ENCODE measurements around the gene TMEM17. TPM values are rescaled to one million over a fixed set of nuclear protein-coding genes. Genes with fewer than 3 reads are reported as not detected.

TMEM17 gene
- total and polyA plus RNA-seq, 2 of the 13 experiments (the other 11 are each of a cell fraction or from before 2014, with no cell fraction given), result 0.22 to 0.50 TPM

- in situ Hi-C loops (cut with HindIII; ENCODE audit: extremely low pct_ligation_motif_present, low pct_unique_long_range_greater_than_20kb), result no loop called here
- CTCF ChIA-PET (ENCODE audit: low intra/inter-chr PET ratio, low total read pairs), result no interaction called here
These were observed 31.8 kb downstream of the TMEM17 start for GRCh38 chr2:62474176-62474575.

More at GRCh38 chr2:62474176-62474575, 31.8 kb downstream of the TMEM17 start:
- H3K36me3 ChIP-seq (replicated peaks in 1 of 2; ENCODE audit: control insufficient read depth in 1 of 2, insufficient read depth in 2 of 2, low read length in 2 of 2), result no peaks in the 10 kb centered on the region
- H3K79me2 ChIP-seq (ENCODE audit: insufficient read depth, low read length), result no peaks in the 10 kb centered on the region
- no peaks in the 10 kb centered on the region for H3K9me3 ChIP-seq (ENCODE audit: low read length)
- ATAC-seq (no peak), FAIRE-seq (no peak), DNase-seq (ENCODE audit: low spot score) (no peak)
- no TSS peak for BruUV-seq (replicated peaks)
- intact Hi-C loops (cut with micrococcal nuclease; ENCODE audit: unreplicated experiment), result no loop called here
- H3K4me1 ChIP-seq (ENCODE audit: insufficient read depth, low read length), result peaks cover 64% of the 10 kb centered on the region
- no peak overlapping the region for H3K9ac ChIP-seq (ENCODE audit: insufficient read depth, low read depth, low read length)
- no peak overlapping the region for H3K27ac ChIP-seq (ENCODE audit: extremely low read length, insufficient read depth, low read length)
- POLR2A ChIA-PET, result interaction anchor here (0.8 to 4.2 kb wide), 2 partner anchors 52 to 95 kb away, joined by 4 to 16 read pairs; no protein-coding TSS in a partner anchor
- no peak overlapping the region for H2AFZ ChIP-seq (ENCODE audit: low read length)
- no peaks in the 10 kb centered on the region for H3K27me3 ChIP-seq (ENCODE audit: control insufficient read depth in 1 of 2, insufficient read depth in 2 of 2, low read length in 2 of 2)
- no peak overlapping the region for H3K4me3 ChIP-seq (replicated peaks in 1 of 3; ENCODE audit: insufficient read depth in 1 of 3, low read depth in 2 of 3, low read length in 3 of 3)
- H4K20me1 ChIP-seq (ENCODE audit: insufficient read depth, low read length), result no peaks in the 10 kb centered on the region
- no peak for TF ChIP-seq ZMAT3 (CRISPR knock-in tag; conservative IDR thresholded peaks at IDR 0.05)
- TF ChIP-seq ZNF251 (CRISPR knock-in tag; IDR thresholded peaks at IDR 0.05), result no peak
- TF ChIP-seq KDM5A (IDR thresholded peaks at IDR 0.05; ENCODE audit: borderline replicate concordance, low read length), result no peak
- TF ChIP-seq, protein P1, sequence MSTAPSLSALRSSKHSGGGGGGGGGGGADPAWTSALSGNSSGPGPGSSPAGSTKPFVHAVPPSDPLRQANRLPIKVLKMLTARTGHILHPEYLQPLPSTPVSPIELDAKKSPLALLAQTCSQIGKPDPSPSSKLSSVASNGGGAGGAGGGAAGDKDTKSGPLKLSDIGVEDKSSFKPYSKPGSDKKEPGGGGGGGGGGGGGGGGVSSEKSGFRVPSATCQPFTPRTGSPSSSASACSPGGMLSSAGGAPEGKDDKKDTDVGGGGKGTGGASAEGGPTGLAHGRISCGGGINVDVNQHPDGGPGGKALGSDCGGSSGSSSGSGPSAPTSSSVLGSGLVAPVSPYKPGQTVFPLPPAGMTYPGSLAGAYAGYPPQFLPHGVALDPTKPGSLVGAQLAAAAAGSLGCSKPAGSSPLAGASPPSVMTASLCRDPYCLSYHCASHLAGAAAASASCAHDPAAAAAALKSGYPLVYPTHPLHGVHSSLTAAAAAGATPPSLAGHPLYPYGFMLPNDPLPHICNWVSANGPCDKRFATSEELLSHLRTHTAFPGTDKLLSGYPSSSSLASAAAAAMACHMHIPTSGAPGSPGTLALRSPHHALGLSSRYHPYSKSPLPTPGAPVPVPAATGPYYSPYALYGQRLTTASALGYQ (CRISPR knock-in tag; IDR thresholded peaks at IDR 0.05), result no peak
- TF ChIP-seq THAP8 (CRISPR knock-in tag; IDR thresholded peaks at IDR 0.05; ENCODE audit: borderline replicate concordance), result no peak
- no peak for TF ChIP-seq SCMH1 (CRISPR knock-in tag; IDR thresholded peaks at IDR 0.05; ENCODE audit: borderline replicate concordance)
- no peak for TF ChIP-seq FOXJ3 (CRISPR knock-in tag; IDR thresholded peaks at IDR 0.05; ENCODE audit: borderline replicate concordance)
- TF ChIP-seq ZNF569 (CRISPR knock-in tag; IDR thresholded peaks at IDR 0.05; ENCODE audit: borderline replicate concordance), result no peak
- TF ChIP-seq REL (CRISPR knock-in tag; conservative IDR thresholded peaks at IDR 0.05), result no peak
- TF ChIP-seq PPARG (CRISPR knock-in tag; conservative IDR thresholded peaks at IDR 0.05), result no peak
- no peak for TF ChIP-seq ZNF136 (CRISPR knock-in tag; IDR thresholded peaks at IDR 0.05; ENCODE audit: low read depth)
- TF ChIP-seq ZNF75D (CRISPR knock-in tag; IDR thresholded peaks at IDR 0.05; ENCODE audit: borderline replicate concordance), result no peak
- TF ChIP-seq KLF9 (CRISPR knock-in tag; IDR thresholded peaks at IDR 0.05; ENCODE audit: low read depth), result no peak
- no peak for TF ChIP-seq HMGA1 (CRISPR knock-in tag; conservative IDR thresholded peaks at IDR 0.05)
- H3K4me2 ChIP-seq (ENCODE audit: low read depth, low read length), result no peak overlapping the region
- 89% methylated on average over 4 of the region's 4 CpGs for WGBS (ENCODE audit: low lambda C conversion rate)
